Endothelial cell of umbilical vein (primary cell): Measurements from ENCODE around the gene ZNF804B. TPM values are rescaled to one million over a fixed set of nuclear protein-coding genes. Genes with fewer than 3 reads are reported as not detected.

Experiments
- BruUV-seq: library from RNA; stranded (reverse); fragments of 400-500 nt; replicated peaks from 2 replicates; lab custom pipeline; 2021; lab: Mats Ljungman, UMichigan
- CTCF ChIA-PET: fragments of 300-600, 350-600 bp; sonication (Branson Sonifier 250); formaldehyde crosslinking; loops from one replicate; lab custom pipeline; 2021; ENCODE audit warnings: antibody characterized with exemption, inconsistent platforms; lab: Charles Lee
- POLR2A ChIA-PET: fragments of 300-600, 350-600 bp; sonication (Branson Sonifier 250); formaldehyde crosslinking; loops from one replicate; lab custom pipeline; 2021; ENCODE audit warnings: antibody characterized with exemption, inconsistent platforms; lab: Charles Lee
- DNase-seq: peaks from one replicate; pipeline ENCODE4 v3.0.0-alpha.2; 2011; ENCODE audit warnings: low read depth, low spot score
- FAIRE-seq: peaks from 2 replicates; lab custom pipeline; 2011; peaks lifted over from hg19 to GRCh38; lab: Jason Lieb, UNC
- H2AFZ ChIP-seq: 2 replicates; pipeline ENCODE4 v1.6.0; 2012; ENCODE audit warnings: low read depth, low read length, control low read depth, inconsistent platforms
- H3K27ac ChIP-seq: 2 replicates; pipeline ENCODE4 v1.5.1; 2011; ENCODE audit warnings: low read depth, mild to moderate bottlenecking, control low read depth, low read length, moderate library complexity; ENCODE audit not compliant: insufficient read depth
- H3K27me3 ChIP-seq, 2 experiments: 2 replicates each; pipeline versions ENCODE4 v1.6.0 to v1.6.1; 2011; ENCODE audit warnings: low read length in 2 of 2, mixed read lengths in 1 of 2; ENCODE audit not compliant: control insufficient read depth in 2 of 2, insufficient read depth in 2 of 2
- H3K36me3 ChIP-seq, 2 experiments: 2 replicates in 1 of 2; 3 replicates in 1 of 2; pipeline ENCODE4 v1.5.1; 2011; ENCODE audit warnings: low read length in 2 of 2, mild to moderate bottlenecking in 1 of 2, moderate library complexity in 1 of 2; ENCODE audit not compliant: control insufficient read depth in 2 of 2, insufficient read depth in 2 of 2; ENCODE audit errors: extremely low read depth in 1 of 2
- H3K4me1 ChIP-seq: 3 replicates; pipeline ENCODE4 v1.5.1; 2011; ENCODE audit warnings: mild to moderate bottlenecking, low read length; ENCODE audit not compliant: control insufficient read depth, insufficient read depth; ENCODE audit errors: extremely low read depth
- H3K4me2 ChIP-seq: 2 replicates; pipeline ENCODE4 v1.6.1; 2011; ENCODE audit warnings: low read length, control low read depth, mixed read lengths; ENCODE audit not compliant: insufficient read depth
- H3K4me3 ChIP-seq, 3 experiments: fragments of 200-600 bp in 1 of 3; sonication (generic), shearing (Covaris generic) in 1 of 3; replicated peaks in 1 of 3; 2 replicates each; pipeline ENCODE4 v1.5.1; 2011 to 2016; ENCODE audit warnings: control low read depth in 3 of 3, low read length in 3 of 3, mild to moderate bottlenecking in 2 of 3, inconsistent platforms in 1 of 3, low read depth in 1 of 3, moderate library complexity in 1 of 3; ENCODE audit not compliant: insufficient read depth in 1 of 3
- H3K79me2 ChIP-seq: 2 replicates; pipeline ENCODE4 v1.6.0; 2012; ENCODE audit warnings: low read length, inconsistent platforms; ENCODE audit not compliant: control insufficient read depth, insufficient read depth
- H3K9ac ChIP-seq: replicated peaks from 2 replicates; pipeline ENCODE3; 2011; ENCODE audit warnings: low read length, control low read depth; ENCODE audit not compliant: insufficient read depth; ENCODE audit errors: extremely low read depth
- H3K9me1 ChIP-seq: replicated peaks from 3 replicates; pipeline ENCODE4 v1.6.0; 2011; ENCODE audit warnings: mild to moderate bottlenecking, low read length; ENCODE audit not compliant: control insufficient read depth, insufficient read depth; ENCODE audit errors: extremely low read depth
- H3K9me3 ChIP-seq: replicated peaks from 2 replicates; pipeline ENCODE4 v1.5.1; 2012; ENCODE audit warnings: low read length, inconsistent platforms; ENCODE audit not compliant: control insufficient read depth, insufficient read depth
- H4K20me1 ChIP-seq: replicated peaks from 2 replicates; pipeline ENCODE3; 2011; ENCODE audit warnings: mild to moderate bottlenecking, low read length; ENCODE audit not compliant: control insufficient read depth, insufficient read depth; ENCODE audit errors: extremely low read depth
- EZH2 ChIP-seq: IDR thresholded peaks from 2 replicates; pipeline ENCODE4 v1.6.1; 2012; ENCODE audit warnings: borderline replicate concordance, low read depth, mild to moderate bottlenecking, moderate library complexity, low read length, inconsistent platforms; ENCODE audit not compliant: severe bottlenecking
- FOS ChIP-seq: IDR thresholded peaks from 2 replicates; pipeline ENCODE4 v1.6.1; 2011; ENCODE audit warnings: mild to moderate bottlenecking, low read length, moderate library complexity, borderline replicate concordance; ENCODE audit not compliant: insufficient read depth
- GATA2 ChIP-seq: IDR thresholded peaks from 2 replicates; pipeline ENCODE4 v1.7.0; 2011; ENCODE audit warnings: low read depth, mild to moderate bottlenecking, moderate library complexity, mixed read lengths, low read length; ENCODE audit not compliant: insufficient read length, insufficient read depth
- JUN ChIP-seq: IDR thresholded peaks from 2 replicates; pipeline ENCODE4 v1.6.1; 2011; ENCODE audit warnings: borderline replicate concordance, low read depth; ENCODE audit not compliant: insufficient read length, insufficient read depth
- MYC ChIP-seq: IDR thresholded peaks from one replicate; pipeline ENCODE4 v1.6.1; 2011; ENCODE audit warnings: mild to moderate bottlenecking, low read depth, low read length
- POLR2A ChIP-seq: IDR thresholded peaks from 2 replicates; pipeline ENCODE4 v1.6.1; 2012; ENCODE audit warnings: low read depth, mild to moderate bottlenecking, control low read depth, low read length
- POLR2AphosphoS5 ChIP-seq: IDR thresholded peaks from 2 replicates; pipeline ENCODE4 v1.6.1; 2012; ENCODE audit warnings: low read depth, mild to moderate bottlenecking, control low read depth, low read length, moderate library complexity; ENCODE audit not compliant: insufficient read depth
- dilution Hi-C: fragments of 300-500 bp; cut with MboI; formaldehyde crosslinking; loops from one replicate; pipeline ENCODE4 v1.15.0; 2019; ENCODE audit warnings: low sequenced_read_pairs; ENCODE audit not compliant: extremely low pct_ligation_motif_present
- intact Hi-C: fragments of 100-400 bp; cut with micrococcal nuclease; formaldehyde crosslinking; loops from one replicate; pipeline ENCODE4 v1.10.0; 2022
- polyA plus RNA-seq, 4 experiments: library from polyadenylated mRNA; depleted of rRNA in 3 of 4; stranded (reverse) in 3 of 4; unstranded in 1 of 4; fragments of >200 nt; gene quantifications; 2 replicates each; pipeline versions ENCODE4 v1.2.1 to v1.2.3, GENCODE V29; 2011 to 2012; ENCODE audit warnings: missing spikeins in 1 of 4
- total RNA-seq: library from RNA; stranded (reverse); gene quantifications from 2 replicates; pipeline ENCODE4 v1.2.3, GENCODE V29; 2021
- TF ChIP-seq, protein P1 (sequence below), 2 donors: IDR thresholded peaks; 1 replicate in 1 of 2; 2 replicates in 1 of 2; pipeline ENCODE4 v1.5.1; 2011; ENCODE audit warnings: low read length in 2 of 2, mild to moderate bottlenecking in 2 of 2, moderate library complexity in 2 of 2, control low read depth in 1 of 2, inconsistent platforms in 1 of 2, low read depth in 1 of 2; ENCODE audit not compliant: insufficient read depth in 1 of 2; ENCODE audit errors: extremely low read depth in 1 of 2
- TF ChIP-seq, protein P2 (sequence below): IDR thresholded peaks from 2 replicates; pipeline ENCODE4 v1.6.1; 2011; ENCODE audit not compliant: insufficient read depth, insufficient read length

ZNF804B gene
- total and polyA plus RNA-seq, 2 donors (not counting 3 experiments of a cell fraction or from before 2014, with no cell fraction given): not detected

DNA sequence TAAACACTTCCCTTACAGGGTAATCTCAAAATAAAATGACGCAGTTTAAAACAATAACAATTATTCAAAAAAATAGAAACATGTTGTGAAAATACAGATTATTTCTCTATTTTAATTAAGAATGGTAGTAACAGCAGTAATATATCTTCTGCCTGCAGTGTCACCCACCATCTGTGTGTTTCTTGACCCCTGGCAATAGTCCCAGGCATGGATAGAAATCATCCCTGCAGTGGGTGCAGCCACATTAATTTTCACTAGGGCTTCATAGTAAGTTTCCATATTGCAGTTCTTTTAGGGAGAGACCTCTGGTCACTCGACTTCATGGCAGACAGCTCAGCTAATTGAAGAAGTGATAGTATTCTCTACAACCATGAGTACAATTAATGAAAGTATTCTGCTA, 506.1 kb downstream of the ZNF804B start:
- Histone ChIP-seq H2AFZ (no peak overlapping the region), H3K27ac (no peak overlapping the region), H3K27me3 (no peaks in the 10 kb centered on the region), H3K9ac (no peak overlapping the region), H3K36me3 (no peaks in the 10 kb centered on the region), H3K9me3 (no peaks in the 10 kb centered on the region), H3K4me2 (no peak overlapping the region), H4K20me1 (no peaks in the 10 kb centered on the region), H3K4me3 (no peak overlapping the region), H3K9me1 (no peaks in the 10 kb centered on the region), H3K79me2 (no peaks in the 10 kb centered on the region), H3K4me1 (no peaks in the 10 kb centered on the region)
- ChIA-PET POLR2A (no interaction called here), CTCF (no interaction called here)
- DNase-seq (no peak), FAIRE-seq (no peak)
- intact Hi-C loops (no loop called here), dilution Hi-C loops (no loop called here)
- BruUV-seq: no TSS peak
- TF ChIP-seq, protein P1, sequence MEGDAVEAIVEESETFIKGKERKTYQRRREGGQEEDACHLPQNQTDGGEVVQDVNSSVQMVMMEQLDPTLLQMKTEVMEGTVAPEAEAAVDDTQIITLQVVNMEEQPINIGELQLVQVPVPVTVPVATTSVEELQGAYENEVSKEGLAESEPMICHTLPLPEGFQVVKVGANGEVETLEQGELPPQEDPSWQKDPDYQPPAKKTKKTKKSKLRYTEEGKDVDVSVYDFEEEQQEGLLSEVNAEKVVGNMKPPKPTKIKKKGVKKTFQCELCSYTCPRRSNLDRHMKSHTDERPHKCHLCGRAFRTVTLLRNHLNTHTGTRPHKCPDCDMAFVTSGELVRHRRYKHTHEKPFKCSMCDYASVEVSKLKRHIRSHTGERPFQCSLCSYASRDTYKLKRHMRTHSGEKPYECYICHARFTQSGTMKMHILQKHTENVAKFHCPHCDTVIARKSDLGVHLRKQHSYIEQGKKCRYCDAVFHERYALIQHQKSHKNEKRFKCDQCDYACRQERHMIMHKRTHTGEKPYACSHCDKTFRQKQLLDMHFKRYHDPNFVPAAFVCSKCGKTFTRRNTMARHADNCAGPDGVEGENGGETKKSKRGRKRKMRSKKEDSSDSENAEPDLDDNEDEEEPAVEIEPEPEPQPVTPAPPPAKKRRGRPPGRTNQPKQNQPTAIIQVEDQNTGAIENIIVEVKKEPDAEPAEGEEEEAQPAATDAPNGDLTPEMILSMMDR (IDR thresholded peaks at IDR 0.05; ENCODE audit: extremely low read depth in 1 of 2, insufficient read depth in 1 of 2, low read depth in 1 of 2, low read length in 2 of 2): no peak
- no peak for TF ChIP-seq POLR2A
- TF ChIP-seq JUN: no peak
- TF ChIP-seq GATA2: no peak
- TF ChIP-seq FOS: no peak
- TF ChIP-seq EZH2: no peak
- TF ChIP-seq MYC: no peak
- TF ChIP-seq POLR2AphosphoS5: no peak
- TF ChIP-seq, protein P2, sequence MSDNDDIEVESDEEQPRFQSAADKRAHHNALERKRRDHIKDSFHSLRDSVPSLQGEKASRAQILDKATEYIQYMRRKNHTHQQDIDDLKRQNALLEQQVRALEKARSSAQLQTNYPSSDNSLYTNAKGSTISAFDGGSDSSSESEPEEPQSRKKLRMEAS: no peak
